ENCODE measurements around the gene ADCK2. TPM values are rescaled to one million over a fixed set of nuclear protein-coding genes. Genes with fewer than 3 reads are reported as not detected.

The ADCK2 gene
- polyA plus RNA-seq, 1 of the 3 experiments (the other 2 are of a cell fraction): 19.0 TPM

GRCh38 chr7:140650367-140650766 is 22.4 kb upstream of the ADCK2 start (continued):
- TF ChIP-seq MEF2A (IDR thresholded peaks at IDR 0.05; ENCODE audit: borderline replicate concordance, low read depth): no peak

- Histone ChIP-seq H3K4me3 (ENCODE audit: low read depth in 2 of 2, low read length in 1 of 2) (no peak overlapping the region), H3K4me2 (no peak overlapping the region), H3K36me3 (replicated peaks in 1 of 2; ENCODE audit: control insufficient read depth in 1 of 2, insufficient read depth in 2 of 2, low read length in 1 of 2) (no peaks in the 10 kb centered on the region), H3K4me1 (ENCODE audit: control insufficient read depth in 1 of 2, insufficient read depth in 2 of 2, low read depth in 1 of 2, low read length in 1 of 2) (peaks cover 0 to 3% of the 10 kb centered on the region in 2 experiments; a peak in 1 of 4 replicates), H3K9me3 (no peaks in the 10 kb centered on the region), H3K9me2 (no peaks in the 10 kb centered on the region), H3K27me3 (ENCODE audit: insufficient read depth) (0 out of 2 replicates have a peak, but pooled peaks cover 7% of the 10 kb centered on the region), H4K20me1 (ENCODE audit: insufficient read depth) (no peaks in the 10 kb centered on the region), H3K79me2 (ENCODE audit: insufficient read depth) (no peaks in the 10 kb centered on the region), H3F3A (replicated peaks; ENCODE audit: insufficient read depth) (no peaks in the 10 kb centered on the region), H2AFZ (ENCODE audit: low read depth) (peak overlapping the region; percentile 34; the same call in 1 of the 2 replicates), H3K9ac (no peak overlapping the region), H3K27ac (ENCODE audit: low read depth in 2 of 2, low read length in 1 of 2) (no peak overlapping the region)
- TF ChIP-seq IRF3 (IDR thresholded peaks at IDR 0.05; ENCODE audit: low read depth, low read length) (no peak), RFX5 (IDR thresholded peaks at IDR 0.05; ENCODE audit: low read length) (0 out of 2 replicates have a peak, but pooled peaks have one; percentile 64), YY1 (IDR thresholded peaks at IDR 0.05; ENCODE audit: low read depth) (no peak), ZBTB33 (IDR thresholded peaks at IDR 0.05; ENCODE audit: borderline replicate concordance, low read depth) (no peak), CHD2 (IDR thresholded peaks at IDR 0.05; ENCODE audit: low read length, partially characterized antibody) (peak; percentile 71), SIN3A (IDR thresholded peaks at IDR 0.05; ENCODE audit: borderline replicate concordance, low read depth, low read length) (no peak), EZH2phosphoT487 (IDR thresholded peaks at IDR 0.05; ENCODE audit: borderline replicate concordance, low read depth) (no peak), TAF1 (IDR thresholded peaks at IDR 0.05; ENCODE audit: borderline replicate concordance, low read depth, low read length) (no peak), CTCF (IDR thresholded peaks at IDR 0.05) (peak; percentile 98), RCOR1 (IDR thresholded peaks at IDR 0.05; ENCODE audit: low read length) (peak; percentile 44; the same call in 1 of the 2 replicates), MEF2A (IDR thresholded peaks at IDR 0.05; ENCODE audit: borderline replicate concordance, low read depth) (no peak), NRF1 (IDR thresholded peaks at IDR 0.05; ENCODE audit: low read depth, low read length) (peak; percentile 33; the same call in 1 of the 2 replicates), USF1 (IDR thresholded peaks at IDR 0.05; ENCODE audit: borderline replicate concordance, low read depth) (no peak), RAD21 (IDR thresholded peaks at IDR 0.05; ENCODE audit: low read length) (peak; percentile 100), PBX3 (IDR thresholded peaks at IDR 0.05) (no peak), MAX (IDR thresholded peaks at IDR 0.05; ENCODE audit: low read depth) (no peak), EP300 (IDR thresholded peaks at IDR 0.05; ENCODE audit: borderline replicate concordance in 1 of 2, low read depth in 1 of 2, low read length in 1 of 2) (peak in 1 of 2 experiments; percentile 18; a peak in 1 of 4 replicates), SMC3 (IDR thresholded peaks at IDR 0.05; ENCODE audit: low read depth, low read length) (peak; percentile 100), MXI1 (IDR thresholded peaks at IDR 0.05; ENCODE audit: low read depth, low read length) (peak; percentile 86)
- ChIA-PET CTCF (interaction anchor here (0.5 to 20.3 kb wide), 109 partner anchors 8 to 1001 kb away, joined by 3 to 433 read pairs (median 4); partner anchors contain the start of genes ADCK2, DENND2A, KDM7A and MKRN1), POLR2A (interaction anchor here (0.8 kb wide), 1 partner anchor 135 kb away, joined by 3 read pairs; no protein-coding TSS in a partner anchor)
- WGBS (ENCODE audit: low lambda C conversion rate): 30% methylated on average over 15 of the region's 15 CpGs
- peak; percentile 87 for DNase-seq
These were observed 19.2 kb upstream of the ADCK2 start for GRCh38 chr7:140653319-140654108.

Data from SK-N-SH (cell line).